GM19023 (cell line): ENCODE data around the gene CLCA1.

Experiments used
- ATAC-seq: cut with Tn5 transposase; IDR thresholded peaks from one replicate; pipeline ENCODE4 v1.9.1; 2021; ENCODE audit warnings: mild to moderate bottlenecking, moderate library complexity; ENCODE audit not compliant: unreplicated experiment

Gene CLCA1

GRCh38 chr1:86503406-86504136, 34.8 kb downstream of the CLCA1 start:
- ATAC-seq, result no peak

DNA sequence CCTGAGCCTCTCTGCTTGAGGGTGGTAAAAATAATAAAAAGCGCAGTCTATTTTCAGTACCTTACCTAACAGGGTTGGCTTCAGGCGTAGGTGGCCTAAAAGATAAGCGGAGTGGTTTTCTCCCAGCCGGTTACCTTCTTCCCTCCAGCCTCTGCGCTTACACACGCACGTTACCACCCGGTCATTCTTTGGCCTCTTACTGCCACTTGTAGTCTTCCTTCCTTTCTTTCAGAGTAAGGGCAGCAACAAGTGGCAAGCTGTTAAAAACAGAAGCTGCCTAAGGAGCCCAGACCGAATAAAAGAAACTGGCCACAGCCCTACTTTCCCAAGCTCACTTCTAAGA, 35.4 kb downstream of the CLCA1 start:
- no peak for ATAC-seq

- no peak for ATAC-seq
Measured at GRCh38 chr1:86504895-86505563, 36.3 kb downstream of the CLCA1 start.

GRCh38 chr1:86505564-86505902, 36.8 kb downstream of the CLCA1 start:
- no peak for ATAC-seq

DNA sequence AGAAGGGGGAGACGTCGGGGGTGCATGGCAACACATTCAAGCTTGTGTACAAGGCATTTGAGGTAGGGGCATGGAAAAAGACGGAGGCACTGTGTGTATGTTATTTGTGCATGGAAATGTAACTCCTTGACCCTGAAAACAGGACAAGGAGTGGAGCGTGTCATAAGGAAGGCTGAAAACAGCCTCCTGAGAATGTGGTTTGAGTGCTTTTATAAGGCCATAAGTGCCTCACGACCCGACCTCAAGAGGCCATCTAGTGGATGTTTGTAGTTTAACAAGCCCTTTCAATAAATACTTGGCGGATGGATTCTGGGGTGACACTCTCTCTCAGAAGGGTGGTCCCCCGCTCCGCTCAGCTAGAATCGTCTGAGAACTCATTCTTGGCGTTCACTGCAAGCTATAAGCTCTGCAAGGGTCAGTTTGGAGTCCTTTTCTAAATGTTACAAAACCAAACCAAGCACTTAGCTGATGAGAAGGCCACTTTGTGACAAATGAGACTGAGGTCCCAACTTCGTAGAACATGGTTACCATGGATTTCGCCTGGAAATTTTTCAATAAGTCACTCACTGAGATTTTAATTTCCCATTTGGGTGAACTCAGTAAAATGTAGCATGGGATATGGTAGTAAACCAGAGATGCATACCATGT, 39.3 kb downstream of the CLCA1 start:
- peak; percentile 48 for ATAC-seq

DNA sequence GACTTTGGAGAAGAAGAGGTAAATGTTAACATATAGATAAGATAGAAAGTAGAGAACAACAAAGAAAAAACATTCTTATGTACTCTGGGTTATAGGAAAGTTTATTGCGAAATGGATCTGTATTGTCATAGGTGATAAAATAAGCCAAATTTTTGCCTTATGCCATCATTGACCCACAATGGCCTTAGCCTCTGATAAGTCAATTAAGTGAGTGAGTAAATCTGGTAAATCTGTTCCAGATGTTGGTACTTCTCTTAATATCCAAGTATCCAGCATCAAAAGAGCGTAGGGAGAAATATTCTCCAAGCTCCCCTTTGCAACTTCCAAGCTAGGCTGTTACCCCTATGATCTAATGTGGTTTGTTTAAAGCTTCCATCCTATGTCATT, 39.8 kb downstream of the CLCA1 start:
- ATAC-seq, result no peak

DNA sequence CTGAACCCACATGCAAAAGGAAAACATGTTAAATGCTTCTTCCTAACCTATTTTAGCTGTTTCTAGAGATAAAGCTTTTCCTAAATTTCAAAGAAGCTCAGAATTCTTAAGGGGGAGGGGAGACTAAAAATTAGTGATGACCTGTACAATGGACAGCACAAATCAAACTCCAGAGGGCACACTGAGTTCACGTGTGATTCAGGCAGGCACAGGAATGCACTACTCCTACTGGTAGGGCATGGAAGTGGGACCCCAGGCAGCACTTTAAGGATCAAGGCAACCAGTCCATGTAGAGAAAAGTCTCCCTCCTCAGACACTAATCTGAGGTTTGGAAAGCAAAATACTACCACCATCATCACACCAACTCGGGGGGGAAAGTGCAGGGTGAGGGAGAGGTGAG, 46.9 kb downstream of the CLCA1 start:
- ATAC-seq, result no peak

GRCh38 chr1:86516335-86516734, 47.6 kb downstream of the CLCA1 start:
- ATAC-seq, result no peak

- no peak for ATAC-seq
Measured at GRCh38 chr1:86517336-86517735, 48.6 kb downstream of the CLCA1 start.

DNA sequence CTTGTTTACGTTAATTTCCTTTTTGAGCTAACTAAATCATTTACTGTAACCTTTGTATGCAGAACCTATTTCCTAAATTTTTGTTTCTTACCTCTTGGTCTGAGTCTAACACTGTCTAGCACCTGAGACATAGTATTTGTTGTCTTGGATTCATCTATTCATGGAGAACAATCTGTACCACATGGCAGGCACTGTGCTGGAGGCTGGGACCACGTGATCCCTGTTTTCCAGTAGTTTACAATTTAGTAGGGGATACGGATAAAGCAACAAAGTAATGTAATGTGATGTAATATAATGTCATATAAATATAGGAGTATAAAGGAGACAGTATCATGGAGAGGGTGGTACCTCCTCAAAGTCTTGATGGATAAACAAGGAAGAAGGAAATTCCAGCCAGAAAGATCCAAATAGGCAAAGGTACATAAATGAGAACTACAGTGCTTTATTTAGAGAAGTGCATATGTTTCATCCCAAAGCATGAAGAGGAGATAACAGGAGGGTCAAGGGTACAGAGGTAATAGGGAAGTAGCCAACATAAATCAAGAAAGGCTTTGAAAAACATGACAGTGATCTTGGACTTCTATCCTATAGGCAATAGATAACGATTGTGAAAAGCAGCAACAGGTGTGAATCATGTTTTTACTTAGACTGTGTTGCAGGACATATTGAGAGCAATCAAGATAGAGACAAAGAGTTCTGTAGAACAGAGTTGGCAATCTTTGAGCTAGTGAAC, 52.2 kb downstream of the CLCA1 start:
- no peak for ATAC-seq

DNA sequence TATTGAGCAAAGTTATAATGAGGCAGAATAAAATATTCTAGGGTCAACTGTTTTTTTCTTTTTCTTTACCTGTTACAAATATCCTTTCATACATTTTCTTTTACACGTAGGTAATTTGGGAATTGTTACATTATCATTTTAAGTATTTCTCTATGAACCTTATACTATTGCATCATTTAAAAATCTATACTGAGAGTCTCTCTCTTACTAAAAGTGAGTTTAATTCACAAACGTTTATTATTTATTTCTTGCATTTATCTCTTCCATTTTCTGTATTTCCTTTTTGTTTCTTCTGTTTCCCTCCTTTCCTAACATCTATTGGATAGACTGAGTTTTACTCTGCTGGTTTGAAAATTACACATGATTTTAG, 52.8 kb downstream of the CLCA1 start:
- ATAC-seq, result no peak

GRCh38 chr1:86522240-86522639, 53.5 kb downstream of the CLCA1 start:
- ATAC-seq, result no peak

DNA sequence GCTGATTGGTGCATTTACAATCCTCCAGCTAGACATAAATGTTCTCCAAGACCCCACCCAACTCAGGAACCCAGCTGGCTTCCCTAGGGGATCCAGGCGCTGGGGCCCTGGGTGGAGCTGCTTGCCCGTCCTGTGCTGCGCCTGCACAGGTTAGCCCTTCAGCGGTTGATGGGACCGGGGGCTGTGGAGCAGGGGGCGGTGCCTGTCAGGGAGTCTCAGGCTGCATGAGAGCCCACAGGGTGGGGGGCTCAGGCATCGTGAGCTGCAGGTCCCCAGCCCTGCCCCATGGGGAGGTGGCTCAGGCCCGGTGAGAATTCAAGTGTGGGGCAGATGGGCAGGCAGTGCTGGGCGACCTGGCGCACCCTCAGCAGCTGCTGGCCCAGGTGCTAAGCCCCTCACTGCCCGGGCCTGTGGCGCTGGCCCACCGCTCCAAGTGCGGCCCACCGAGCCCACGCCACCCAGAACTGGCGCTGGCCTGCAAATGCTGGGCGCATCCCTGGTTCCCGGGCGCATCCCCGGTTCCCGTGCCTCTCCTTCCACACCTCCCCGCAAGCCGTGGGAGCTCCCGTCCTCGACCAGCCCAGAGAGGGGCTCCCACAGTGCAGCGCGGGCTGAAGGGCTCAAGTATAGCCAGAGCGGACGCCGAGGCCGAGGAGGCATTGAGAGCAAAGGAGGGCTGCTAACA, 55.1 kb downstream of the CLCA1 start:
- no peak for ATAC-seq

DNA sequence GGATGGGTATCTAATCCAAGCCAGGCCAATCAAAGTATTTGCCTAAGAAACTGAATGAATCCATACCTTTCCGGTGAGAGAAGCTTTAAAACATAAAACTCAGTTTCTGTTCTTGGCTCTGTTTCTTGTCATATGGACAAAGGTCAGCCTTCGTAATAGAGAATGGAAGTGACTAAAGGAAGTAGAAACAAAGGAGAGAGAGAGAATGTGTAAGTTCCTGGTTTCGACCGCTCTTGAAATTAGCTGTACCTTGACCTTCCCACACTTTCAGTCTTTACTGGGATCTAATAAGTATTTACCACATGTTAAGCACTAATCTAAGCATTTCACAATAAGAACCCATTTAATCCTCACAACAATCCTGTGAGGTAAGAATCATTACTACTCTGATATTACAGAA, 58.6 kb downstream of the CLCA1 start:
- no peak for ATAC-seq

DNA sequence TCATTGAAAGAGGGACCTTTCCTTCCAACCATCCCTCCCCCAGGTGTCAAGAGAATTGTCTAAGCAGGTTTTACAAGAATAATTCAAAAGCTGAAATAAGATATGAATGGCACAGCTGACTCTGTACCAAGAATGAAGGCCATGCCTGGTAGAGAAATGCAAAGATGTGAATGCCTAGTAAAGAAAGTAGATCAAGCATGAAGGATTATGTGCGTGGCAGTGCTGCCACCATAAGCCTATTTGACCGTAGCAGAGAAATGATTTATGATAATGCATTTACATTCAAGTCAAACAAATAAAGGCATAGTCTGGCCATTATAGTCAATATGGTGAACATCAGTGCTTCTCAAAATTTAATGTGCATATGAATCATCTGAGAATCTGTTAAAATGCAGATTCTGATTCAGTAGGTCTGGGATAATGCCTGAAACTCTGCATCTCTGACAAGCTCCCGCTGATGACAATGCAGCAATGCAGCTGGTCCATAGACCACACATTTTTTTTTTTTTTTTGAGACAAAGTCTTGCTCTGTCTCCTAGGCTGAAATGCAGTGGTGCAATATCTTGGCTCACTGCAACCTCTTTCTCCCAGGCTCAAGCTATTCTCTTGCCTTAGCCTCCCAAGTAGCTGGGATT, 61.6 kb downstream of the CLCA1 start:
- ATAC-seq, result no peak

DNA sequence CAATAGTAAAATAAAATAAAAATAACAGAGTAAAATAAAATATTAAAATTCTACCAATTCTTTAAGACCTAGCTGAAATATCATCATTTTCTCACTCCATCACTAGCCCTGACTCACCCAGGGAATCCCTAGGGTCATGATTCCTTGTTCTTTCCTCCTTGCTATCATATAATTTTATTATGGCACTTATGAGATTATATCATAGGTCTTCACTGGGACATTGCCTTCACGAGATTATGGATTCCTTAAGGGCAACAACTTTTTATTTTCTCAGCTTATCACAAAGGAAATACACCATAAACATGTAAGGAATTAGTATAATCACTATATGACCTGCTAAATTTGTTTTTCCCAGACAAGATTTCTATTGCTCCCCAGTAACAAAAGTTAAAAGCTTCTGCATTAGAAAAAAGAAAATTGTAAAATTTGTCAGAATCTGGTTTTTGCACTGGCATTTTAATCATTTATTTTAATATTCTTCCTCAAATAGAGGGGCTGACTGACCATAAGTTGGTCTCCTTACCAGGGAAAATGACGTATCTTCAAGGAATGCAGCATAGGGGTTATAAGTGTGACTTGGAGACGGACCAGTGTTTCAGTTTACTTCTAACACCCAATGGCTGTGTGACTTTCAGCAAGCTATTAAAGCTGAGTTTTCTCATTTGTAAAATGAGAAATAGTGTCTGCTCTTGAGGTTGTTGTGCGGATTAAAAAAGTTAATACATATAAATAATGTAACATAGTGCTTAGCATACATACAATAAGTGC, 69.4 kb downstream of the CLCA1 start:
- no peak for ATAC-seq

GRCh38 chr1:86538775-86539174, 70.0 kb downstream of the CLCA1 start:
- no peak for ATAC-seq

GRCh38 chr1:86541859-86542258, 73.1 kb downstream of the CLCA1 start:
- no peak for ATAC-seq

DNA sequence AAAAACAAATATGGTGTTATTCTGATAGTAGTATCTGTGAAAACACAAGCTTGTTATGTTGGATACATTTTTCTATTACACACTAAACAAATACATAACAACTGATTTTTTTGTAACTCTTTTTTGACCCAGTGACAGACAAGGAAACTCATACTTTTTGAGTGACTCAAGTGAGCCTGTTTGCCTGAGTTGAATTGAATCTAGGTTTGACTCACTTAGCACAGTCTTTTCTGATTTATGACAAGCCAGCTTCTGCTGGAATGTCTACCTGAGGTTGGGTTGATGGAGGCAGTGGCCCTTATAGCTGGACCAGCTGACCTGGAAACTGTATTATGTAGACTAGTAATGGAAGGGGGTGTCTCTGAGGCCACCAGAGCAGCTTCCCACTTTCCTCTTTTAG, 73.9 kb downstream of the CLCA1 start:
- no peak for ATAC-seq

DNA sequence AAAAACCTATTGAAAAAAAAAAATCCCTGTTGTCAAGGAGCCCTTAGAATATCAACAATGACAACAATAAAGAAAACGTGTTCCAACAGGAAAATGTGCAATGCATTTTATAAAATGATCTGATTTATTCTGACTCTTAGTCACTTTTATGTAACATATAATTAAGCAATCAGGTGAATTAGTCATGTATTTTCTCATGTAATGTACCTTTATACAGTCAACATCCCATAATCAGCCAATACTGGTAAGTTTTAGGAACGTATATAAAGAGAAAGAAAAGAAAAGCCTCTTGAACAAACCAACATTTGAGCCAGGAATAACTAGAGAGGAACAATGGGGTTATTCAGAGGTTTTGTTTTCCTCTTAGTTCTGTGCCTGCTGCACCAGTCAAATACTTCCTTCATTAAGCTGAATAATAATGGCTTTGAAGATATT, 78.1 kb downstream of the CLCA1 start, which contains the start of gene CLCA4:
Gene CLCA4 (plus strand): TSS at position 292 of the 435 bp plus-strand sequence. CDS start 42 bp downstream, at position 334.
- ATAC-seq, result no peak
